ENCODE data around the gene ALDOB.

Gene ALDOB

DNA sequence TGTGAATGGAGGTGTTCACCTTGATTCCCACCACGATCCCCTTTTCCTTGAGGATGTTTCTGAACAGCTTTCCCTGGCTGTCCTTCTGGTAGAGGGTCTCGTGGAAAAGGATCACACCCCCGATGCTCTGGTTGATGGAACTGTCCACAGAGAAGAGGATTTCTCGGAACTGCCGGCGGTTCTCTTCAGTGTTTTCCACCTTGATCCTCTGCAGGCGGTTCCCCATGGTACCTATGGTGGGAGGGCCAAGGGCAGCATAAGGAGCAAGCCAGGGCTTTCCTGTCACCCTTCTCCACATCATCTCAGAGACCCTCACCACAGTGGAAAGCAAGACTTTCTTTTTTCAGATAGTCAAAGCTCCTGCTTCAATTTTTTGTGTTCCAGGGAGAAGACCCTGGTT, 5.8 kb downstream of the ALDOB start:
- TF ChIP-seq, protein P1, sequence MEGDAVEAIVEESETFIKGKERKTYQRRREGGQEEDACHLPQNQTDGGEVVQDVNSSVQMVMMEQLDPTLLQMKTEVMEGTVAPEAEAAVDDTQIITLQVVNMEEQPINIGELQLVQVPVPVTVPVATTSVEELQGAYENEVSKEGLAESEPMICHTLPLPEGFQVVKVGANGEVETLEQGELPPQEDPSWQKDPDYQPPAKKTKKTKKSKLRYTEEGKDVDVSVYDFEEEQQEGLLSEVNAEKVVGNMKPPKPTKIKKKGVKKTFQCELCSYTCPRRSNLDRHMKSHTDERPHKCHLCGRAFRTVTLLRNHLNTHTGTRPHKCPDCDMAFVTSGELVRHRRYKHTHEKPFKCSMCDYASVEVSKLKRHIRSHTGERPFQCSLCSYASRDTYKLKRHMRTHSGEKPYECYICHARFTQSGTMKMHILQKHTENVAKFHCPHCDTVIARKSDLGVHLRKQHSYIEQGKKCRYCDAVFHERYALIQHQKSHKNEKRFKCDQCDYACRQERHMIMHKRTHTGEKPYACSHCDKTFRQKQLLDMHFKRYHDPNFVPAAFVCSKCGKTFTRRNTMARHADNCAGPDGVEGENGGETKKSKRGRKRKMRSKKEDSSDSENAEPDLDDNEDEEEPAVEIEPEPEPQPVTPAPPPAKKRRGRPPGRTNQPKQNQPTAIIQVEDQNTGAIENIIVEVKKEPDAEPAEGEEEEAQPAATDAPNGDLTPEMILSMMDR (IDR thresholded peaks at IDR 0.05; ENCODE audit: insufficient read depth, missing control alignments) = no peak
- DNase-seq (ENCODE audit: insufficient read length, low spot score) (no peak), FAIRE-seq (no peak)

DNA sequence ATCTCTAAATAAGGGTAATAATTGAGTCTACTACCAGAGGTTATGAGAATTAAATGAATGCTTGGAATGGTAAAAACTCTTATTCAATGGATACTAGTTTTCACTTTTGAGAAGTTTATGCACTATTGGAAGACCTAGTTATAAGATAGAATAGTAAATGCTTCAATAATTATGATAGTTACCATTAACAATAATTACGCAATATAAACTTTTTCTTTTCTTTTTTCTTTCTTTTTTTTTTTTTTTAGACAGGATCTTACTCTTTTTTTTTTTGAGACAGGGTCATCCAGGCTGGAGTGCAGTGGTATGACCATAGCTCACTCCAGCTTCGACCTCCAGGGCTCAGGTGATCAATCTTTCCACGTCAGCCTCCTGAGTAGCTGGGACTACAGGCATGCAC, 6.7 kb downstream of the ALDOB start:
- FAIRE-seq (no peak), DNase-seq (ENCODE audit: insufficient read length, low spot score) (no peak)
- TF ChIP-seq, protein P1 (IDR thresholded peaks at IDR 0.05; ENCODE audit: insufficient read depth, missing control alignments) = no peak

DNA sequence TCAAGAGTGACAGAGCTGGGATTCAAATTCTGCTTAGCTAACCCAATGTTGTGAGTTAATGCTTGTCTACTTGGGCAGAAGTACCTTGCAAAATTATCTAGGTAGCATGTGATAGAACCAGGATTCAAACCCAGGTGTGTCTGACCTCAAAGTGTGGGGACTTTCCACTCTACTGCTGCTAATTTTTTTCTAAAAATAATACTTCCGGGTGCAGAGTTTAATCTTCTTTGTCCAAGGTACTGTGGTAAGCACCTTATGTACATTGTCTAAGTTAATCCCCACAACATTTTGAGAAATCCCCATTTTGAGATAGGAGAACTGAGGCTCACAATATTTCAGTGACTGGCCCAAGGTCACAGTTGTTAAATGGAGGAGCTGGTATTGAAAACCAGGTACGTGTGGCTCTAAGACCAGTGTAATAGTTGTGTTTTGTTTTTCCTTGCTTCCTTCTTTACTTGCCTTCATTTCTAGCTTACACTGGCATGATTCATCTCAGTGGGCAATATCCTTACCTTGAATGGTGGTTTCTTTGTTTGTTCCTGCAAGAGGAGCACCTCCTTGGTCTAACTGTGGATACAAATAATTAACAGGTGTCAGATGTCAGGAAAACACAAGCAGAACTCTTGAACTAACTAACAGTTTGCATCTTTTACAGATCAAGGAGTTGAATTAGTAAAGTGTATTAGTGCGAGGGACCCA, 7.5 kb downstream of the ALDOB start:
- TF ChIP-seq, protein P1 (IDR thresholded peaks at IDR 0.05; ENCODE audit: insufficient read depth, missing control alignments) = no peak
- FAIRE-seq (no peak), DNase-seq (ENCODE audit: insufficient read length, low spot score) (no peak)

DNA sequence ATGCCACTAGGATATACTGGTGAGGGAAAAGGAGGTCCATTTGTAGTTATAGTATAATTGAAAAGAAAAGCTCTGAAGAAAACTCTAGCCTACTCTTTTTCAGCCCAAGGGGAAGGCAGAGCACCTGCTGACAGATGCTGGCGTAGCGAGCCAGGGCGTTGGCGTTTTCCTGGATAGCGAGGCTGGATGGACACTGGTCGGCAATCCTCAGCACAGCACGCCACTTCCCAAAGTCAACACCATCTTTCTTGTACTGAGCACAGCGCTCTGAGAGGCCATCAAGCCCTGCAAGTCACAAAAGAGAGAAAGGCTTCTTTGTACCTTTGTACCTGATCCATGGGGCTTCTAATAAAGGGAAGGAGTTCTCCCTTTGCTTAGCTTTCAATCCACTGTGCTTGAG, 8.2 kb downstream of the ALDOB start:
- FAIRE-seq = no peak
- no peak for DNase-seq (ENCODE audit: insufficient read length, low spot score)
- TF ChIP-seq, protein P1 (IDR thresholded peaks at IDR 0.05; ENCODE audit: insufficient read depth, missing control alignments) = no peak

DNA sequence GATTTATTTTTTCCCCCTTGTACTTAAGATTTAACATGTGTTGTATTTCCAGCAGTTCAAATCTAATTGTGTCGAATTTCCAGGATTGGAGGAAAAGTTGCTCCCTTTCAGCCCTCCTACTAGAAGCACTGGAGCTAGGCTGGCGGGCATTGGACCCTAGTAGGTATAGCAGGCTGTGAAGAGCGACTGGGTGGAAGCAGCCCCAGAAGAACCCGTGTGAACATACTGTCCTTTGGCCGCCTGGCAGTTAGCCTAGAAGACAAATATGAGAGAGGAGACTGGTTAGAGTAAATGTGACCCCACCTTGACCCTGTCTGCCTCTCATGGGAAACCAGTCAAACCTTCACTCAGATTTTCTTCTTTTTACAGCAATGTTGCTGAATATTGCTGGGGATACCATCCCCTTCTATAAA, 13.9 kb downstream of the ALDOB start:
- FAIRE-seq = no peak
- TF ChIP-seq, protein P1 (IDR thresholded peaks at IDR 0.05; ENCODE audit: insufficient read depth, missing control alignments) = no peak
- DNase-seq (ENCODE audit: insufficient read length, low spot score) = no peak

DNA sequence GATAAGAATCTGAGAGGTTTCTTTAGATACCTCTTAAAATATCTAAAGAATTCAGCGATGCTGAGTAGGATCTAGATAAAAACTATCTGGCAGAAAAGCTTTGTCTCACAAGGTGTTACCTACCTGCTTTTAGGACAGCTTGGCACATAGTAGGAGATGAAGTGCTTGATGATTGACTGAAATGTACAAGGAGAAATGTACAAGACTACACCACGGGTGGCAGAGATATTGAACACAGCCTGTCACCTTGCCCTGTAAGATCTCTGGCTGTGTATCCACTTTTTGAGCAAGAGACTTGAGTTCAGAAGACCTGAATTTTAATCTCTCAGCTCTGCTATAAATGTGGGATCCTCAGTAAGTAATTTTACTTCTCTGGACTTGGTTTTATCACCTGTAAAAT, 15.7 kb downstream of the ALDOB start:
- FAIRE-seq (no peak), DNase-seq (ENCODE audit: insufficient read length, low spot score) (no peak)
- TF ChIP-seq, protein P1 (IDR thresholded peaks at IDR 0.05; ENCODE audit: insufficient read depth, missing control alignments) = no peak
